Measurements from ENCODE around the gene IFNAR1. TPM values are rescaled to one million over a fixed set of nuclear protein-coding genes. Genes with fewer than 3 reads are reported as not detected.

IFNAR1 gene
- total and polyA plus RNA-seq, 9 of the 15 experiments (the other 6 are each of a cell fraction or from before 2014, with no cell fraction given), result 8.6 to 31.8 (median 14.8) TPM

DNA sequence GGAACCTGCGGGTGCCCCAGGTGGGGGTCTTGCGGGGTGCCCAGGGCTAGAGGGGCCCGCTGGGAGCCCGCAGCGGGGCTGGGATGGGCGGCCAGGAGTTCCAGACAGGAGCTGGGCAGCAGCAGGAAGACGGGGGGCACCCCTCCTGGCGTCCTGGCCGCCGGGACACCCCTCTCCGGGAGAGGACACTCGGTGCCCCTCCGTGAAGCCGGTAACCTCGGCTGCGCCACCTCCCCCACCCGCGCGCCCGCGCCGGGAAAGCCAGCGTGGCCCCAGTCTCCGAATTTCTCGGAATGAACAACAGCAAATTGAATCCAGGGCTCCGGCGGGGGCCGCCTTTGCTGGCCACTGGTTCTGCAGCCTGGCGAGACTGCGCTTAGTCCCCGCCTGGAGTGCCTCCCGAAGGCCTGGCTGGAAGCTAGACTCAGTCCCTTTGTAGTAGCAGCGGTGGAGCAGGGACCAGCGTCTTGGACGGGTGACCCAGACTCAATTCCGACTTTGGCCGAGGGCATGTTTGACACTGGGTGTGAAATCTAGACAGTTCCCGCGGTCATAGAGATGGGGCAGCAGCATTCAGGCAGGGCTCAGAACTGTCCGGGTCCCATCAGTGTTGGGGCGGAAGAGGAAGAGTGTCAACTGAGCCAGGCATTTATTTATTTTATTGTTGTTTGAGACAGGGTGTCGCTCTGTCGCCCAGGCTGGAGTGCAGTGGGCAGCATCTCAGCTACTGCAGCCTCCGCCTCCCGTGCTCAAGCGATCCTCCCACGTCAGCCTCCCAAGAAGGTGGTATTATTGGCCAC is 79.2 kb downstream of the IFNAR1 start (continued):
- TF ChIP-seq, protein P1, sequence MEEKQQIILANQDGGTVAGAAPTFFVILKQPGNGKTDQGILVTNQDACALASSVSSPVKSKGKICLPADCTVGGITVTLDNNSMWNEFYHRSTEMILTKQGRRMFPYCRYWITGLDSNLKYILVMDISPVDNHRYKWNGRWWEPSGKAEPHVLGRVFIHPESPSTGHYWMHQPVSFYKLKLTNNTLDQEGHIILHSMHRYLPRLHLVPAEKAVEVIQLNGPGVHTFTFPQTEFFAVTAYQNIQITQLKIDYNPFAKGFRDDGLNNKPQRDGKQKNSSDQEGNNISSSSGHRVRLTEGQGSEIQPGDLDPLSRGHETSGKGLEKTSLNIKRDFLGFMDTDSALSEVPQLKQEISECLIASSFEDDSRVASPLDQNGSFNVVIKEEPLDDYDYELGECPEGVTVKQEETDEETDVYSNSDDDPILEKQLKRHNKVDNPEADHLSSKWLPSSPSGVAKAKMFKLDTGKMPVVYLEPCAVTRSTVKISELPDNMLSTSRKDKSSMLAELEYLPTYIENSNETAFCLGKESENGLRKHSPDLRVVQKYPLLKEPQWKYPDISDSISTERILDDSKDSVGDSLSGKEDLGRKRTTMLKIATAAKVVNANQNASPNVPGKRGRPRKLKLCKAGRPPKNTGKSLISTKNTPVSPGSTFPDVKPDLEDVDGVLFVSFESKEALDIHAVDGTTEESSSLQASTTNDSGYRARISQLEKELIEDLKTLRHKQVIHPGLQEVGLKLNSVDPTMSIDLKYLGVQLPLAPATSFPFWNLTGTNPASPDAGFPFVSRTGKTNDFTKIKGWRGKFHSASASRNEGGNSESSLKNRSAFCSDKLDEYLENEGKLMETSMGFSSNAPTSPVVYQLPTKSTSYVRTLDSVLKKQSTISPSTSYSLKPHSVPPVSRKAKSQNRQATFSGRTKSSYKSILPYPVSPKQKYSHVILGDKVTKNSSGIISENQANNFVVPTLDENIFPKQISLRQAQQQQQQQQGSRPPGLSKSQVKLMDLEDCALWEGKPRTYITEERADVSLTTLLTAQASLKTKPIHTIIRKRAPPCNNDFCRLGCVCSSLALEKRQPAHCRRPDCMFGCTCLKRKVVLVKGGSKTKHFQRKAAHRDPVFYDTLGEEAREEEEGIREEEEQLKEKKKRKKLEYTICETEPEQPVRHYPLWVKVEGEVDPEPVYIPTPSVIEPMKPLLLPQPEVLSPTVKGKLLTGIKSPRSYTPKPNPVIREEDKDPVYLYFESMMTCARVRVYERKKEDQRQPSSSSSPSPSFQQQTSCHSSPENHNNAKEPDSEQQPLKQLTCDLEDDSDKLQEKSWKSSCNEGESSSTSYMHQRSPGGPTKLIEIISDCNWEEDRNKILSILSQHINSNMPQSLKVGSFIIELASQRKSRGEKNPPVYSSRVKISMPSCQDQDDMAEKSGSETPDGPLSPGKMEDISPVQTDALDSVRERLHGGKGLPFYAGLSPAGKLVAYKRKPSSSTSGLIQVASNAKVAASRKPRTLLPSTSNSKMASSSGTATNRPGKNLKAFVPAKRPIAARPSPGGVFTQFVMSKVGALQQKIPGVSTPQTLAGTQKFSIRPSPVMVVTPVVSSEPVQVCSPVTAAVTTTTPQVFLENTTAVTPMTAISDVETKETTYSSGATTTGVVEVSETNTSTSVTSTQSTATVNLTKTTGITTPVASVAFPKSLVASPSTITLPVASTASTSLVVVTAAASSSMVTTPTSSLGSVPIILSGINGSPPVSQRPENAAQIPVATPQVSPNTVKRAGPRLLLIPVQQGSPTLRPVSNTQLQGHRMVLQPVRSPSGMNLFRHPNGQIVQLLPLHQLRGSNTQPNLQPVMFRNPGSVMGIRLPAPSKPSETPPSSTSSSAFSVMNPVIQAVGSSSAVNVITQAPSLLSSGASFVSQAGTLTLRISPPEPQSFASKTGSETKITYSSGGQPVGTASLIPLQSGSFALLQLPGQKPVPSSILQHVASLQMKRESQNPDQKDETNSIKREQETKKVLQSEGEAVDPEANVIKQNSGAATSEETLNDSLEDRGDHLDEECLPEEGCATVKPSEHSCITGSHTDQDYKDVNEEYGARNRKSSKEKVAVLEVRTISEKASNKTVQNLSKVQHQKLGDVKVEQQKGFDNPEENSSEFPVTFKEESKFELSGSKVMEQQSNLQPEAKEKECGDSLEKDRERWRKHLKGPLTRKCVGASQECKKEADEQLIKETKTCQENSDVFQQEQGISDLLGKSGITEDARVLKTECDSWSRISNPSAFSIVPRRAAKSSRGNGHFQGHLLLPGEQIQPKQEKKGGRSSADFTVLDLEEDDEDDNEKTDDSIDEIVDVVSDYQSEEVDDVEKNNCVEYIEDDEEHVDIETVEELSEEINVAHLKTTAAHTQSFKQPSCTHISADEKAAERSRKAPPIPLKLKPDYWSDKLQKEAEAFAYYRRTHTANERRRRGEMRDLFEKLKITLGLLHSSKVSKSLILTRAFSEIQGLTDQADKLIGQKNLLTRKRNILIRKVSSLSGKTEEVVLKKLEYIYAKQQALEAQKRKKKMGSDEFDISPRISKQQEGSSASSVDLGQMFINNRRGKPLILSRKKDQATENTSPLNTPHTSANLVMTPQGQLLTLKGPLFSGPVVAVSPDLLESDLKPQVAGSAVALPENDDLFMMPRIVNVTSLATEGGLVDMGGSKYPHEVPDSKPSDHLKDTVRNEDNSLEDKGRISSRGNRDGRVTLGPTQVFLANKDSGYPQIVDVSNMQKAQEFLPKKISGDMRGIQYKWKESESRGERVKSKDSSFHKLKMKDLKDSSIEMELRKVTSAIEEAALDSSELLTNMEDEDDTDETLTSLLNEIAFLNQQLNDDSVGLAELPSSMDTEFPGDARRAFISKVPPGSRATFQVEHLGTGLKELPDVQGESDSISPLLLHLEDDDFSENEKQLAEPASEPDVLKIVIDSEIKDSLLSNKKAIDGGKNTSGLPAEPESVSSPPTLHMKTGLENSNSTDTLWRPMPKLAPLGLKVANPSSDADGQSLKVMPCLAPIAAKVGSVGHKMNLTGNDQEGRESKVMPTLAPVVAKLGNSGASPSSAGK (IDR thresholded peaks at IDR 0.05), result peak; percentile 19; the same call in 1 of the 2 replicates
- TF ChIP-seq, protein P2, sequence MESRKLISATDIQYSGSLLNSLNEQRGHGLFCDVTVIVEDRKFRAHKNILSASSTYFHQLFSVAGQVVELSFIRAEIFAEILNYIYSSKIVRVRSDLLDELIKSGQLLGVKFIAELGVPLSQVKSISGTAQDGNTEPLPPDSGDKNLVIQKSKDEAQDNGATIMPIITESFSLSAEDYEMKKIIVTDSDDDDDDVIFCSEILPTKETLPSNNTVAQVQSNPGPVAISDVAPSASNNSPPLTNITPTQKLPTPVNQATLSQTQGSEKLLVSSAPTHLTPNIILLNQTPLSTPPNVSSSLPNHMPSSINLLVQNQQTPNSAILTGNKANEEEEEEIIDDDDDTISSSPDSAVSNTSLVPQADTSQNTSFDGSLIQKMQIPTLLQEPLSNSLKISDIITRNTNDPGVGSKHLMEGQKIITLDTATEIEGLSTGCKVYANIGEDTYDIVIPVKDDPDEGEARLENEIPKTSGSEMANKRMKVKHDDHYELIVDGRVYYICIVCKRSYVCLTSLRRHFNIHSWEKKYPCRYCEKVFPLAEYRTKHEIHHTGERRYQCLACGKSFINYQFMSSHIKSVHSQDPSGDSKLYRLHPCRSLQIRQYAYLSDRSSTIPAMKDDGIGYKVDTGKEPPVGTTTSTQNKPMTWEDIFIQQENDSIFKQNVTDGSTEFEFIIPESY (CRISPR knock-in tag; IDR thresholded peaks at IDR 0.05), result 0 out of 2 replicates have a peak, but pooled peaks have one; percentile 14
- TF ChIP-seq, protein P3, sequence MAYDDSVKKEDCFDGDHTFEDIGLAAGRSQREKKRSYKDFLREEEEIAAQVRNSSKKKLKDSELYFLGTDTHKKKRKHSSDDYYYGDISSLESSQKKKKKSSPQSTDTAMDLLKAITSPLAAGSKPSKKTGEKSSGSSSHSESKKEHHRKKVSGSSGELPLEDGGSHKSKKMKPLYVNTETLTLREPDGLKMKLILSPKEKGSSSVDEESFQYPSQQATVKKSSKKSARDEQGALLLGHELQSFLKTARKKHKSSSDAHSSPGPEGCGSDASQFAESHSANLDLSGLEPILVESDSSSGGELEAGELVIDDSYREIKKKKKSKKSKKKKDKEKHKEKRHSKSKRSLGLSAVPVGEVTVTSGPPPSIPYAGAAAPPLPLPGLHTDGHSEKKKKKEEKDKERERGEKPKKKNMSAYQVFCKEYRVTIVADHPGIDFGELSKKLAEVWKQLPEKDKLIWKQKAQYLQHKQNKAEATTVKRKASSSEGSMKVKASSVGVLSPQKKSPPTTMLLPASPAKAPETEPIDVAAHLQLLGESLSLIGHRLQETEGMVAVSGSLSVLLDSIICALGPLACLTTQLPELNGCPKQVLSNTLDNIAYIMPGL (CRISPR knock-in tag; IDR thresholded peaks at IDR 0.05), result no peak
- TF ChIP-seq ZBTB17 (CRISPR knock-in tag; IDR thresholded peaks at IDR 0.05) (0 out of 2 replicates have a peak, but pooled peaks have one; percentile 27), ZNF444 (CRISPR knock-in tag; IDR thresholded peaks at IDR 0.05) (no peak), FOXP1 (CRISPR knock-in tag; IDR thresholded peaks at IDR 0.05) (peak; percentile 41; the same call in 1 of the 2 replicates)
